HFF-Myc (cell line): Measurements from ENCODE around the gene PARVB.
A peak's percentile ranks its signal among the peaks of the same experiment; 100 is the strongest.

Experiments used
- DNase-seq: peaks from one replicate; pipeline ENCODE4 v3.0.0-alpha.2; 2011; ENCODE audit warnings: low read depth; ENCODE audit errors: extremely low read depth
- H3K4me3 ChIP-seq: replicated peaks from 2 replicates; pipeline ENCODE4 v1.5.1; 2011; ENCODE audit warnings: low read depth, mild to moderate bottlenecking, control low read depth, low read length
- TF ChIP-seq, protein P1 (sequence below): IDR thresholded peaks from 2 replicates; pipeline ENCODE4 v1.5.1; 2012; ENCODE audit warnings: mild to moderate bottlenecking, low read depth, low read length, control low read depth; ENCODE audit errors: missing control alignments

PARVB gene

DNA sequence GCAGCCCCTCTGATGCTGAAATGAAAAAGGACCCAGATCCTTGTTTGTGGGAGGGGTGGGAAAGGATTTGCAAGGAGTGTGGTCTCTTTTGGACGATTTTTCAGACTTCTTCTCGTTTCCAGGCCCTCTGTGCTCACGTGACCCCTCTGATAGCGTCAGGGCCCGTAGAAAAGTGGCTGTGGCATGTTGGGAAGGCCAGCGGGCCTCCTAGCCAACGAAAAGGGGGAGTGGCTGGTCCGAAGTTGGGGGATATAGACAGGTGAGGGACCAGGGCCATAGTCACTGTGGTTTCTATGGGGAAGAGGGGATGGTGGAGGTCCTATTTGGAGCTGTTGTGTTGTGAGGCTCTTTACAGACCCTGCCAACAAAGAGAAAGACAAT, 6.6 kb downstream of the PARVB start:
- DNase-seq = no peak
- TF ChIP-seq, protein P1, sequence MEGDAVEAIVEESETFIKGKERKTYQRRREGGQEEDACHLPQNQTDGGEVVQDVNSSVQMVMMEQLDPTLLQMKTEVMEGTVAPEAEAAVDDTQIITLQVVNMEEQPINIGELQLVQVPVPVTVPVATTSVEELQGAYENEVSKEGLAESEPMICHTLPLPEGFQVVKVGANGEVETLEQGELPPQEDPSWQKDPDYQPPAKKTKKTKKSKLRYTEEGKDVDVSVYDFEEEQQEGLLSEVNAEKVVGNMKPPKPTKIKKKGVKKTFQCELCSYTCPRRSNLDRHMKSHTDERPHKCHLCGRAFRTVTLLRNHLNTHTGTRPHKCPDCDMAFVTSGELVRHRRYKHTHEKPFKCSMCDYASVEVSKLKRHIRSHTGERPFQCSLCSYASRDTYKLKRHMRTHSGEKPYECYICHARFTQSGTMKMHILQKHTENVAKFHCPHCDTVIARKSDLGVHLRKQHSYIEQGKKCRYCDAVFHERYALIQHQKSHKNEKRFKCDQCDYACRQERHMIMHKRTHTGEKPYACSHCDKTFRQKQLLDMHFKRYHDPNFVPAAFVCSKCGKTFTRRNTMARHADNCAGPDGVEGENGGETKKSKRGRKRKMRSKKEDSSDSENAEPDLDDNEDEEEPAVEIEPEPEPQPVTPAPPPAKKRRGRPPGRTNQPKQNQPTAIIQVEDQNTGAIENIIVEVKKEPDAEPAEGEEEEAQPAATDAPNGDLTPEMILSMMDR = no peak

DNA sequence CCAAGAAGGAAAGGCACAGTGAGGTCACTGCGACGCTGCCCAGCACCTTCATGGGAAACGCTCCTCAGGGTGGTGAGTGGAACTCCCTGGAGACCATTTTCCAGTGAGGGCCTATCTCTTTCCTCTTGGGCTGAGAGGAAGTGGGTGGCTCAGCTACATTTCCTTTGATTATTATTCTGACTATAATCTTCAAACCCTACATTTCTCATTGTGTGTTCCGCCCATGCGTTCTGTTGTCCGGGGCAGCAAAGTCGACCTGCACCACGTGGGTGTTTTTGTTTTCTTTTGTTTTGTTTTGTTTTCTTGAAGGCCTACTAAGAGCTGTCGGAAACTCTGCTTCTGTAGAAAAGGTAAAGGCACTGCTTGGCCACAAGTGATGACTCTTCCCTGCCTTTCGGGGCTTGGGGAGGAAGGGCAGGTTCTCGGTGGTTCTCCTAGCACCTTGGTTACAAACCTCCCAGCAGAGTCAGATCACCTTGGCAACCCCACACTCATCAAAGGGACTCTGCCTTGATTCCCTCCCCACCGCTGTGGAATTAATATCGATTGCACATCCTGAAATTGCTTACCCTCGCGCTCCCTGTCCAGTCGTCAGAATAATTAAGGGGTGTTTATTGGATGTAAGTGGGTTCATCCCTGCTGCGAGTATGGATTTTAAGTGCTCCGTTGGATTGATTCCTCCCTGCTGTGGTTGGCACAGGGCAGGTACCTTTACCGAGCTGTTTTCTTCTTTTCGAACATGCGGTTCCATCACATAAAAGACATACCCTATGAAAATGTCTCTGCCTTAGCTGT, 7.3 kb downstream of the PARVB start:
- TF ChIP-seq, protein P1 = no peak
- DNase-seq = no peak
- no peak overlapping the region for H3K4me3 ChIP-seq

More for the DNA sequence above, 6.6 kb downstream of the PARVB start:
- no peak overlapping the region for H3K4me3 ChIP-seq

DNA sequence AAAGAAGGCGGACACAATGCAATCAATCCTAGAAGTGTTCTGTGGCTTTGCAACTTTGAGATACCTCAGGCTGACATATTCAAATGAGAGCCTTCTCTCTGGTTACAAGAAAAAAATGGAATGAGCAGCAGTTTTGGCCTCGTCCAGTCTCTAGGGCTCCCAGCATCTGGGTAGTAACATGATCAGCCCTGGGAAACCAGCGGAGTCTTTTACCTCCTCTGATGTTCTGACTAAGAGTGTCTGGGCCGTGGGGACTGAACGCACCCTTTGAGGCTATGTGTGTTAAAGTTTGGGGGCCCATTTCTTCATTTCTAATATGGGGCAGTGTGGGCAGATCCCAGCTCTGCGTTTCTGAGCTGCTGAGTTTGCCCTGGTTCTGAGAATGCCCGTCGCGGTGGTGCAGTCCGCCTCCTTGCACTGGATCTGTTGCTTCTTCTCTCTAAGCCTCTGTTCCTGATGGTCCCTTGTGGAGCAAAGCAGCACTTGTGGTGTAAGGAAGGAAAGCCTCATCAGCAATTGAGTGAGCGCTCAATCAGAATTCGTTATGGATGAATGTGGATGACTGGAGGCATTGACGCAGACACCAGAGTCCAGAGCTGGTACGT, 8.1 kb downstream of the PARVB start:
- no peak overlapping the region for H3K4me3 ChIP-seq
- TF ChIP-seq, protein P1 = no peak
- no peak for DNase-seq

DNA sequence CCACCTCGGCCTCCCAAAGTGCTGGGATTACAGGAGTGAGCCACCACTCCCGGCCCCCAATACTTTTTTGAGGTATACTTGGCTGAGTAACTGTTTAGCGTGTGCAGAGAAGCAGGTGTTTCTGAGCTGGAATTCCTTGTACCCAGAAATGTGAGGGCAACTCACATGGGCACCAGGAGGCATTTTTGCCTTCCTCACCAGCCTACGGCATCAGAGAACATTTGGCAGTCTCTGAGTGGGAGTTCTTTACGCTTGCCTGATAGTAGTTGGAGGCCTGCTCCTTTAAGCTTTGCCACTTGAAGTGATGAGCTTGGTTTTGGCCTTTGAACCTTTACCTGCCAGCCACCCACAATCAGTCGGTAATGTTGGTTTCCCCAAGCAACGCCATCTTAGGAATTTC, 9.2 kb downstream of the PARVB start:
- no peak overlapping the region for H3K4me3 ChIP-seq
- TF ChIP-seq, protein P1 = no peak
- DNase-seq = no peak

DNA sequence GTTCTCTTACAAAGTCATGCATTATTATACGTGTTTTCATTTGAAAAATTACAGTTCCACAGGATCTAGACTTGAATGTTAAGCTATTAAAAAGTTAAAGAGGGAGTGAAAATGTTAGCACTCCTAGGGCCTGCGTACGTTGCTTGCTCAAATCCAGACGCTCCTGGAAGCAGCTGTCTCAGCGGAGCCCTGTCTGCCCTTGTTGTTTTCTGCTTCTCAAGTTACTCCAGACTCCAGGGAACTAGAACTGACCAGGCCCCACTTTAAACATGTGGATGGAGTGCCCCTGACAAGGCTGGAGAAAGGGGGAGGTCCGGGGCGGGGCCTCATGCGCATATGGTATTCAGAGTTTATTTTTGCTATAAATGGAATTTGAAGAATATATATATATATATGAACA, 9.6 kb downstream of the PARVB start:
- H3K4me3 ChIP-seq = no peak overlapping the region
- TF ChIP-seq, protein P1 = no peak
- no peak for DNase-seq

DNA sequence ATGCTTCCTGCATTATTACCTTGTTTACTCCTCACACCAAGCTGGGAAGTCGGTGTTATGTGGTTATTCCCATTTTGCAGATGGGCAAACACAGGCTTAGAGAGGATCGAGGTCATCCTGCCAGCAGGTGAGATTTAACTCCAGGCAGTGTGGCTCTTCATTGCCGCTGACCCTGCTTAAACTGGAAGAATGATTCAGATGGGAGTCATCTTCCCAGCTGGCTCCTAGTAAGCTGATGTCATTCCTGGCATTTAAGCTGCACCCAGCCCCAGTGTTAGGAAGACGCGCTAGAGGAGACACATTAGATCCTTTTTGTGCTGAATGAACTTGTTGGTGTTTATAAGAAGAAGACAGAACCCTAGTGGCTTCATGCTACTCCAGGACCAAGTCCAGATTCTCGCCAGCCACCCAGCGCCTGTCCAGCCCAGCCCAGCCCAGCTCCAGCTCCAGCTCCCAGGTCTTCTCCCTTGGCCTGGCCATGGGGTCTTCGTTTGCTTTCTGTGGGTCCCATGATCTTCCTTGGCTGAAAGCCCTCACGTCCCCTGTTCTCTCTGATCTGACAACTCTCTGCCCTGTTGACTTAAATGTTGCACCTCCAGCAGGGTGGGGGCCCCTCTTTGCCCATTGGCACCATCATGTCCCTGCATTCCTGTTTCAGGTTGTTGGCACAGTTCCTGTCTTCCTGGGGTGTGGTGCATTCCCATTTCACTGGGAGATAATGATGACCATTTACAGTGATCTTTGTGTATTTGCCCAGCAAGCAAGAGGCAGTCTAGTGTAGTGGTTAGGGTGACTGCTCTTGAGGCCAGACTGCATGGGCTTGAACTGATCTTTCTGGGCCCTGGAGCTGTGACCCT, 13.6 kb downstream of the PARVB start:
- peak; percentile 93 for DNase-seq
- TF ChIP-seq, protein P1 = no peak
- no peak overlapping the region for H3K4me3 ChIP-seq
